DOHH2 (cell line): ENCODE results near the gene TBXA2R.

Experiments used
- H3F3A ChIP-seq: fragments of 200-600 bp; sonication (generic), shearing (Covaris generic); 2 replicates; pipeline ENCODE4 v1.6.0; 2016; ENCODE audit warnings: antibody characterized with exemption, mild to moderate bottlenecking; ENCODE audit not compliant: control insufficient read depth, insufficient read depth
- H3K27ac ChIP-seq: fragments of 200-600 bp; sonication (generic); 2 replicates; pipeline ENCODE4 v1.5.1; 2014; ENCODE audit warnings: low read depth, mild to moderate bottlenecking, low read length, moderate library complexity
- H3K27me3 ChIP-seq: fragments of 200-600 bp; sonication (generic); 2 replicates; pipeline ENCODE4 v1.6.1; 2014; ENCODE audit warnings: mild to moderate bottlenecking, low read length, mixed read lengths; ENCODE audit not compliant: control insufficient read depth
- H3K36me3 ChIP-seq: fragments of 200-600 bp; sonication (generic); 2 replicates; pipeline ENCODE4 v1.6.1; 2014; ENCODE audit warnings: mild to moderate bottlenecking, low read length, moderate library complexity, mixed read lengths; ENCODE audit not compliant: control insufficient read depth
- H3K4me1 ChIP-seq: fragments of 200-600 bp; sonication (generic); 2 replicates; pipeline ENCODE4 v1.6.1; 2014; ENCODE audit warnings: mild to moderate bottlenecking, low read length, mixed read lengths; ENCODE audit not compliant: control insufficient read depth
- H3K4me2 ChIP-seq: fragments of 200-600 bp; sonication (generic); 2 replicates; pipeline ENCODE4 v1.6.0; 2014; ENCODE audit warnings: mild to moderate bottlenecking, low read length, moderate library complexity
- H3K4me3 ChIP-seq: fragments of 200-600 bp; sonication (generic); 2 replicates; pipeline ENCODE4 v1.5.1; 2014; ENCODE audit warnings: mild to moderate bottlenecking, low read length, mixed read lengths
- H3K79me2 ChIP-seq: fragments of 200-600 bp; sonication (generic); 2 replicates; pipeline ENCODE4 v1.6.1; 2014; ENCODE audit warnings: mild to moderate bottlenecking, low read length, mixed read lengths; ENCODE audit not compliant: control insufficient read depth
- H3K9me2 ChIP-seq: fragments of 200-600 bp; sonication (generic); replicated peaks from 2 replicates; pipeline ENCODE4 v1.6.1; 2014; ENCODE audit warnings: mild to moderate bottlenecking, low read length, mixed read lengths; ENCODE audit not compliant: control insufficient read depth
- H3K9me3 ChIP-seq: fragments of 200-600 bp; sonication (generic); 2 replicates; pipeline ENCODE4 v1.6.1; 2014; ENCODE audit warnings: antibody characterized with exemption, low read length, mixed read lengths; ENCODE audit not compliant: control insufficient read depth, insufficient read depth
- H4K20me1 ChIP-seq: fragments of 200-600 bp; sonication (generic); 2 replicates; pipeline ENCODE4 v1.6.0; 2014; ENCODE audit warnings: low read depth, mild to moderate bottlenecking, antibody characterized with exemption, low read length, moderate library complexity; ENCODE audit not compliant: control insufficient read depth, insufficient read depth
- CTCF ChIP-seq: fragments of 200-600 bp; sonication (generic); IDR thresholded peaks from one replicate; pipeline ENCODE4 v1.5.1; 2014; ENCODE audit warnings: antibody characterized with exemption, mild to moderate bottlenecking, low read depth, low read length; ENCODE audit not compliant: poor library complexity, severe bottlenecking
- EZH2phosphoT487 ChIP-seq: fragments of 200-600 bp; sonication (generic); IDR thresholded peaks from 2 replicates; pipeline ENCODE4 v1.6.1; 2017; ENCODE audit warnings: borderline replicate concordance, mild to moderate bottlenecking, antibody characterized with exemption, low read length, moderate library complexity, mixed read lengths

TBXA2R gene

GRCh38 chr19:3603121-3603811 is 3.4 kb downstream of the TBXA2R start:
- TF ChIP-seq EZH2phosphoT487 (no peak), CTCF (no peak)
- Histone ChIP-seq H4K20me1 (no peaks in the 10 kb centered on the region), H3K79me2 (no peaks in the 10 kb centered on the region), H3K36me3 (no peaks in the 10 kb centered on the region), H3K4me2 (no peak overlapping the region), H3K27ac (no peak overlapping the region), H3K4me3 (no peak overlapping the region), H3K4me1 (peaks cover 36% of the 10 kb centered on the region), H3F3A (no peaks in the 10 kb centered on the region), H3K9me3 (no peaks in the 10 kb centered on the region), H3K27me3 (peaks cover 24% of the 10 kb centered on the region), H3K9me2 (no peaks in the 10 kb centered on the region)

GRCh38 chr19:3601021-3601420 is 5.7 kb downstream of the TBXA2R start:
- no peak overlapping the region for H3K27ac ChIP-seq
- no peaks in the 10 kb centered on the region for H3K9me3 ChIP-seq
- H3K4me3 ChIP-seq, result no peak overlapping the region
- no peaks in the 10 kb centered on the region for H4K20me1 ChIP-seq
- no peaks in the 10 kb centered on the region for H3F3A ChIP-seq
- peaks cover 19% of the 10 kb centered on the region for H3K4me1 ChIP-seq
- H3K27me3 ChIP-seq, result peaks cover 11% of the 10 kb centered on the region
- H3K36me3 ChIP-seq, result no peaks in the 10 kb centered on the region
- no peaks in the 10 kb centered on the region for H3K9me2 ChIP-seq
- no peak overlapping the region for H3K4me2 ChIP-seq
- TF ChIP-seq CTCF (no peak), EZH2phosphoT487 (no peak)
- H3K79me2 ChIP-seq, result no peaks in the 10 kb centered on the region

GRCh38 chr19:3599776-3600187 is 6.9 kb downstream of the TBXA2R start:
- no peaks in the 10 kb centered on the region for H3K9me2 ChIP-seq
- no peak overlapping the region for H3K27ac ChIP-seq
- peaks cover 6% of the 10 kb centered on the region for H3K4me1 ChIP-seq
- no peaks in the 10 kb centered on the region for H3K79me2 ChIP-seq
- no peak overlapping the region for H3K4me3 ChIP-seq
- H3F3A ChIP-seq, result no peaks in the 10 kb centered on the region
- H3K36me3 ChIP-seq, result no peaks in the 10 kb centered on the region
- no peak for TF ChIP-seq EZH2phosphoT487
- no peak for TF ChIP-seq CTCF
- H4K20me1 ChIP-seq, result no peaks in the 10 kb centered on the region
- H3K27me3 ChIP-seq, result no peaks in the 10 kb centered on the region; the same call in 1 of the 2 replicates
- no peaks in the 10 kb centered on the region for H3K9me3 ChIP-seq
- no peak overlapping the region for H3K4me2 ChIP-seq
